GM21381 (cell line): Measurements from ENCODE around the gene RTBDN.
A peak's percentile ranks its signal among the peaks of the same experiment; 100 is the strongest.

ENCODE experiments used
- ATAC-seq: cut with Tn5 transposase; IDR thresholded peaks from one replicate; pipeline ENCODE4 v1.9.1; 2021; ENCODE audit warnings: mild to moderate bottlenecking, moderate library complexity; ENCODE audit not compliant: unreplicated experiment

RTBDN gene

GRCh38 chr19:12783291-12783848 lies 51.0 kb downstream of the RTBDN start:
- ATAC-seq, result no peak

GRCh38 chr19:12782424-12783290 lies 51.7 kb downstream of the RTBDN start:
- peak; percentile 29 for ATAC-seq

GRCh38 chr19:12782174-12782423 lies 52.3 kb downstream of the RTBDN start:
- ATAC-seq, result peak; percentile 5

GRCh38 chr19:12779162-12779993 lies 55.0 kb downstream of the RTBDN start:
- no peak for ATAC-seq

GRCh38 chr19:12778905-12779161 lies 55.5 kb downstream of the RTBDN start:
- no peak for ATAC-seq

- no peak for ATAC-seq
These were observed 56.1 kb downstream of the RTBDN start for GRCh38 chr19:12778017-12778904.

DNA sequence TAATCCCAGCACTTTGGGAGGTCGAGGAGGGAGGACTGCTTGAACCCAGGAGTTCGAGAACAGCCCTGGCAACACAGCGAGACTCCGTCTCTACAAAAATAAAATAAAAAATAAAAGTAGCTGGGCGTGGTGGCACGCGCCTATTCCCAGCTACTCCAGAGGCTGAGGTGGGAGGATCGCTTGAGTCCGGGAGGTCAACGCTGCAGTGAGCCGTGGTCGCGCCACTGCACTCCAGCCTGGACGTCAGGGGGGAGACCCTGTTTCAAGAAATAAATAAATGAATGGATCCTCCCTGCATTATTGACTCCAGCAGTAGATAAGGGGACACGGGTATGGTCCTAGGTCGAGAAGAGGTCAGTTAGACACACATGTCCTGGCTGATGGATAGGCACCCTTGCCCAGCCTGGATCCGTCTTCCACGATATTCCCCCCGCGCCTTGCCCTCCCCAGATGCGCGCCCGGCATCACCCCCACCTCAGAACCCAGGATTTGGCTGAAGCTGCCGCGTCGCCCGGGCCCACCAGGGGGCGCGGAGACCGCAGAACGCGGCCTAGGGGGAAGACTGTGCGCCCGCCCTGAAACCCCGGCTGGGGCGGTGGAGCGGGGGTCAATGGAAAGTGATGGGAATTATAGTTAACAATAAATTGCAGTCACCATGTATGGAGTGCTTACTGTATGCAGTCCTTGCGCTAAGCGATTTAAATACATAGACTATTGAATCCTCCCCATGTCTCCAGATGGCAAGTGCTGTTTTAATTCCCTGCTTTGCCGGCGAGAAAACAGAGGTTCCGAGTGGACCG lies 57.0 kb downstream of the RTBDN start:
- ATAC-seq, result no peak
